Ishikawa (cell line): Measurements from ENCODE around the gene LGALS7B.

Source experiments
- CEBPB ChIP-seq: IDR thresholded peaks from 2 replicates; pipeline ENCODE4 v1.6.1; 2012
- CREB1 ChIP-seq: IDR thresholded peaks from 2 replicates; pipeline ENCODE4 v1.6.1; 2012; ENCODE audit warnings: low read depth
- EGR1 ChIP-seq: IDR thresholded peaks from 2 replicates; pipeline ENCODE4 v1.6.1; 2012
- EP300 ChIP-seq: IDR thresholded peaks from 2 replicates; pipeline ENCODE4 v1.6.1; 2012; ENCODE audit warnings: borderline replicate concordance
- FOXM1 ChIP-seq: IDR thresholded peaks from 2 replicates; pipeline ENCODE4 v1.6.1; 2012; ENCODE audit warnings: low read depth, borderline replicate concordance
- MAX ChIP-seq: IDR thresholded peaks from 2 replicates; pipeline ENCODE4 v1.6.1; 2012
- NFIC ChIP-seq: IDR thresholded peaks from 2 replicates; pipeline ENCODE4 v1.6.1; 2012
- RAD21 ChIP-seq: IDR thresholded peaks from 2 replicates; pipeline ENCODE4 v1.6.1; 2012; ENCODE audit warnings: low read depth
- REST ChIP-seq: IDR thresholded peaks from 2 replicates; pipeline ENCODE4 v1.6.1; 2012; ENCODE audit warnings: low read depth, mild to moderate bottlenecking
- TAF1 ChIP-seq: IDR thresholded peaks from 2 replicates; pipeline ENCODE4 v1.6.1; 2012; ENCODE audit warnings: low read depth, mild to moderate bottlenecking
- TCF12 ChIP-seq: IDR thresholded peaks from 2 replicates; pipeline ENCODE4 v1.6.1; 2012; ENCODE audit warnings: low read depth
- TEAD4 ChIP-seq: IDR thresholded peaks from 2 replicates; pipeline ENCODE4 v1.6.1; 2012
- USF1 ChIP-seq: IDR thresholded peaks from 2 replicates; pipeline ENCODE4 v1.6.1; 2012
- YY1 ChIP-seq: IDR thresholded peaks from 2 replicates; pipeline ENCODE4 v1.6.1; 2012; ENCODE audit warnings: low read depth
- ZBTB7A ChIP-seq: IDR thresholded peaks from 2 replicates; pipeline ENCODE4 v1.6.1; 2012; ENCODE audit warnings: low read depth

The LGALS7B gene

GRCh38 chr19:38744298-38744681 lies 44.7 kb upstream of the LGALS7B start, which contains the start of gene CAPN12:
CAPN12 (minus strand) TSS chr19:38744474; CDS start chr19:38744165, 309 bp downstream.
- TF ChIP-seq FOXM1 (no peak), EP300 (no peak), REST (no peak), RAD21 (no peak), MAX (no peak), TAF1 (no peak), EGR1 (no peak), CEBPB (no peak), TEAD4 (no peak), CREB1 (no peak)

- no peak for TF ChIP-seq CREB1
- TF ChIP-seq TAF1: no peak
- no peak for TF ChIP-seq NFIC
- no peak for TF ChIP-seq ZBTB7A
Observed at GRCh38 chr19:38744874-38745273, 44.1 kb upstream of the LGALS7B start.

GRCh38 chr19:38745316-38745715 lies 43.7 kb upstream of the LGALS7B start:
- no peak for TF ChIP-seq TAF1
- no peak for TF ChIP-seq CREB1
- no peak for TF ChIP-seq FOXM1
- no peak for TF ChIP-seq NFIC
- no peak for TF ChIP-seq EP300
- TF ChIP-seq TEAD4: no peak
- TF ChIP-seq EGR1: no peak
- TF ChIP-seq YY1: no peak
- TF ChIP-seq RAD21: no peak

- TF ChIP-seq NFIC (no peak), CEBPB (no peak), FOXM1 (no peak), EGR1 (no peak), EP300 (no peak), TCF12 (no peak), TEAD4 (no peak), ZBTB7A (no peak), REST (no peak), MAX (no peak), USF1 (no peak), TAF1 (no peak), RAD21 (no peak)
Observed at GRCh38 chr19:38759590-38760003, 29.4 kb upstream of the LGALS7B start.

- TF ChIP-seq USF1 (no peak), TCF12 (no peak), TEAD4 (no peak), TAF1 (no peak), FOXM1 (no peak)
Observed at GRCh38 chr19:38763795-38764220, 25.2 kb upstream of the LGALS7B start.

- TF ChIP-seq TCF12 (no peak), TAF1 (no peak), FOXM1 (no peak), TEAD4 (no peak)
Observed at GRCh38 chr19:38765214-38765613, 23.8 kb upstream of the LGALS7B start.
